SKM-1 (cell line): ENCODE data around the gene TBK1.
A peak's percentile ranks its signal among the peaks of the same experiment; 100 is the strongest.

Experiments used
- DNase-seq: peaks from one replicate; lab custom pipeline; 2025; ENCODE audit not compliant: unreplicated experiment; lab: John Stamatoyannopoulos, UW

Gene TBK1

DNA sequence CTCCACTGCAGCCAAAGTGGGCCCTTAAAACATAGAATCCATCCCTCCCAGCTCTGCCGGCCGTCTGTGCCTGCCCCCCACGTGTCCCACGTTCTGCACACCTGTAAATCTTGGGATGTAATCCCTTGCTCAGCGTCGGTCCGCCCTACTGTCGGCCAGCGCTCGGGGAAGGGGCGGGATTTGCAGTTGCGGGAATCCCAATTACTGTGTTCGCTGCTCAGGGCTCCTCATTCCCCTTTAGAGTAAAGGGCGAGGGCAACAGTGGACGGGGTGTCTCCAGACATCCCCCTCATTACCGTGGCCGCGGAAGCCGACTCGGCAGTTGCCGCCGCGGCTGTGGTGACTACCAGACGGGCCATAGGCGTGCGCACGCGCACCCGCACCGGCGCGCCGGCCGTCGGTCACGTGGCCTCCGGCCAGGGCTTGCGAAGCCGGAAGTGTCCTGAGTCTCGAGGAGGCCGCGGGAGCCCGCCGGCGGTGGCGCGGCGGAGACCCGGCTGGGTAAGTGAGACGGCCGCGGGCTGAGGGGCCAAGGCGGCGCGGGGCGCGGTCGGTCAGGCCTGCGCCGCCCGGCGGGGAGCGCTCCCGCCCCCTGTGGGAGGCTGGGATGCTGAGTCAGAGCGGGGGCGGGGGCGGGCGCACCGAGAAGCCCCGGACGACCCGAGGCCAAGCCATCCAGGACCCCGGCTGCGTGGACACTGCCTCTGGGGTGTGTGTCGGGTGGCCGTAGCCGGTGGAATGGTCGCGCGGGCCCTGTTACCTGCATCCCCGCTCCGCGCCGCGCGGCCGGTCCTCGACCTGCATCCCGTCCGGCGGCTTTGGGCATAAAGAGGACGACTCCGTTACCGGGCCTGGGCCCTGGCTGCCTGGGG lies at the start of gene TBK1:
Gene TBK1, plus strand, starts transcription at position 434 of the 872 bp plus-strand sequence. CDS start 3,751 bp downstream, outside the sequence.
- DNase-seq: peak; percentile 32

DNA sequence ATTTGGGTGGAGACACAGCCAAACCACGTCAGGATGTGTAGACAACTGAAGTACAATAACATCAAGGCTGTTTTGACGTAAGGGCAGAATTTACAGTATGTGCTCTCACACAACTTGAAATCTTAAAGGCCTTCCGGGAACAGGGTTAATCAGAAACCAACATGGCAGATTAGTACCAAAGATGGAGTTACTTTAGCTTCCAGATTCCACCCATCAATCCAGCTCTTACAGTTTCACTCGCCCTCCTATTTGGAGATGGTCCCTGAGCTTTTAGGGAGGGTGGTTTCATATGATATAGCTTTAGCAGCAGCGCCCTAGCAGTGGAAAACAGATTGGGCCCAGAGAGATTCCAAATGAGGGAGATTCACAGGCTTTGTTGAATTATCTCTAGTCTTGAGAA lies 49.7 kb upstream of the TBK1 start:
- no peak for DNase-seq

- peak; percentile 47 for DNase-seq
These were observed 48.0 kb upstream of the TBK1 start, which contains the start of gene XPOT for GRCh38 chr12:64403707-64404469. Gene XPOT (plus strand): TSS chr12:64404392. CDS start chr12:64410036, 5,644 bp downstream.

GRCh38 chr12:64404470-64405256 lies 47.3 kb upstream of the TBK1 start:
- no peak for DNase-seq

- no peak for DNase-seq
These were observed 44.3 kb upstream of the TBK1 start for GRCh38 chr12:64407342-64408223.

GRCh38 chr12:64411427-64411826 lies 40.5 kb upstream of the TBK1 start:
- no peak for DNase-seq

- DNase-seq: no peak
These were observed 39.5 kb upstream of the TBK1 start for GRCh38 chr12:64412459-64412858.

DNA sequence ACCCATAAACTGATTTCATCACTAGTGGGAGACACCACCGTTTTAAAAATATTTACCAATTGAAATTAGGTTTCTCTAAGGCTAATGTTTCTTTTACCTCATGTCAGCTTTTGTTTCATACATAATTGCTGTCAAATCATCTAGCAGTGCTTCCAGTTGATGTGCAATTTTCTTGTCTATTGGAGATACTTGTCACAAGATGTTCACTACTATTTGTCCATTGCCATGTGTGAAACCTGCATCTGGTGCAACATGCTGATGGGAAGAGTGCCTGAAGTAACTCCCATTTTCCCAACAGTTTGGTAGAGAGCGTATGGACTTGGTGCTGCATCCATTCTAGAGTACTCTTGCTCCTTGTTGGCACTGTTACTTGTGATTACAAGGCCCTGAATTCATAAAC lies 38.0 kb upstream of the TBK1 start:
- no peak for DNase-seq

GRCh38 chr12:64418209-64418608 lies 33.7 kb upstream of the TBK1 start:
- no peak for DNase-seq

DNA sequence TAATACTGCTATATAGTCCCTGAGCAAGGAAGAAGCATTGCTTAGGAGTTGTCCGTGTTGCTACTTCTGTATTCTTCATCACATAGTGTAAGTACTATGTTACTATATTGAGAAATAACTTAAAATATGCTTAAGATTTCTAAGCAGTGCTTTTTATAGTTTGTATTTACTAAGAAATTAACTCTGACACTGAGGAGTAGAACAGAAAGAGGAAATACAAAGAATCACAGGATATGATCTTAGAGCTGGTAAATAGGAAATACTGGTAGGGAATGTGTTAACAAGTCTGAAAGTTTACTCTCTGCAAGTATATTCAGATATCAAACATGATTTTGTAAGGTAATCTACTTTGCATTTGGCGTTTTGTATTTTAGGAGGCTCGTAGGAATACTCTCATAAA lies 32.2 kb upstream of the TBK1 start:
- DNase-seq: no peak

- DNase-seq: no peak
These were observed 23.9 kb upstream of the TBK1 start for GRCh38 chr12:64427988-64428387.

- no peak for DNase-seq
These were observed 23.0 kb upstream of the TBK1 start for GRCh38 chr12:64428956-64429355.

- DNase-seq: no peak
These were observed 21.0 kb upstream of the TBK1 start for GRCh38 chr12:64430886-64431285.

DNA sequence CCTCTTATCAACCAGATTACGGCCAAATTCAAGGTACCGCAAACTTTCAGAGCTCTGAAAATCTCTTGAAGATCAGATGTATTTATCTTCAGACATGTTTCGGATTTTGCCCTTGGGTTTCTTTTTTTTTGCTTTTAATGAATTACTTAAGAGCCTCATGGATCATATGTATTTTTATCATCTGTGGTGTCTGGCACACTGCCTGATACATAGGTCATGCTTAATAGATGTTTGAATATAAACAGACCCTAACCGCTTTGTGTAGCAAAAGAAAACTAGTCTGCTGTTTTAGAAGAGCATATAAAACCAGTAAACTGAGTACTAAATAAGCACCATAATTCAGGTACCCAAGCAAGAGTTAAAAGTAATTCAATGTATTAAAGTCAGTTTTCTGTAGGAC lies 20.1 kb upstream of the TBK1 start:
- DNase-seq: no peak

DNA sequence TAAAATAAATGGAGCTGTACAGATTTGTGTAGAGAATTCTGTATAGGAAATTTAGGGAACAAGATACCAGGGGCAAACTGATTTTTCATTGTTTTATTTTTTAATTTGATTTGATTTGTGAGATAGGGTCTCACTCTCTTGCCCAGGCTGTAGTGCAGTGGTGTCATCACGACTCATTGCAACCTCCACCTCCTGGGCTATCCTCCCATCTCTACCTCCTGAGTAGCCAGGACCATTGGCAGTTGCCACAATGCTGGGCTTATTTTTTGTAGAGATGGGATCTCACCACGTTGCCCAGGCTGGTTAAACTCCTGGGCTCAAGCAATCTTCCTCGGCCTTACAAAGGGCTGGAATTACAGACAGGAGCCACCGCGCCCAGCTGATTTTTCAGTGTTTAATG lies 18.0 kb upstream of the TBK1 start:
- DNase-seq: no peak

DNA sequence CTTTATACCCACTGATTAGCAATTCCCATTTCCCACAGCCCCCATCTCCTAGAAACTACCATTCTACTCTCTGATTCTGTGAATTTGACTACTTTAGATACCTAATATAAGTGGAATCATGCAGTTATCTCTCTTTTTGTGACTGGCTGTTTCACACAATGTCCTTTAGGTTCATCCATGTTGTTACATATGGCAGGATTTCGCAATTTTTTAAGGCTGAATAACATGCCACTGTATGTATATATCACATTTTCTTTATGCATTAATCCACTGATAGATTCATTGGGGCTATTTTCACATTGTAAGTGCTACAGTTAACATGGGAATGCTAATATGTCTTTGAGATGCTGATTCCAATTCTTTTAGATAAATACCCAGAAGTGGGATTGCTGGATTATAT lies 11.8 kb upstream of the TBK1 start:
- no peak for DNase-seq

- no peak for DNase-seq
These were observed 6.4 kb upstream of the TBK1 start for GRCh38 chr12:64445490-64445889.

DNA sequence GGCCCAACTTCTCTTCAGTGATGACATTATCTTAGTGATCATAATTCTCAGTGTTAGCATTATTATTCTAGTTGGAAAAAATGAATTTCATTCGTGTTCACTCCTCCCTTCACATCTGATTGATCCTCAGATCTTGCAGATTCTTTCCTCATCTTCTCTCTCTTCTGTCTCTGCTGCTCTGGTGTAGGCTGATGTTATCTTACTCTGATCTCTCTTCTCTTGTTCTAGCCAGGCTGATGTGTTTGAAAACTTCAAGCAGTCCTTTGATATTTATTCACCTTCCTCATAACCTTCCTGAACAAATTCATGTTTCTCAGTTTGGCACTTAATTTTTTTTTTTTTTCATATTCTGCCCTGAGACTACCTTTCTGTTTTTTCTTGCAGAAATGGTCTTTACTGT lies 5.6 kb upstream of the TBK1 start:
- no peak for DNase-seq

- no peak for DNase-seq
These were observed 1.8 kb upstream of the TBK1 start for GRCh38 chr12:64450057-64450640.
